NCI-H2171 treated with DMSO at 0.1 percent for 48 hours (cell line): ENCODE data around the gene MSL3.

ENCODE experiments used
- DNase-seq: peaks from one replicate; lab custom pipeline; 2025; lab: John Stamatoyannopoulos, UW

MSL3 gene

GRCh38 chrX:11759461-11760311, 1.6 kb downstream of the MSL3 start:
- peak; percentile 78 for DNase-seq

GRCh38 chrX:11760958-11761357, 2.9 kb downstream of the MSL3 start:
- DNase-seq = no peak

- no peak for DNase-seq
Observed at GRCh38 chrX:11764602-11765067, 6.6 kb downstream of the MSL3 start.

- DNase-seq = no peak
Observed at GRCh38 chrX:11765449-11765848, 7.4 kb downstream of the MSL3 start.

GRCh38 chrX:11766487-11766886, 8.4 kb downstream of the MSL3 start:
- no peak for DNase-seq

- DNase-seq = no peak
Observed at GRCh38 chrX:11768039-11768438, 10.0 kb downstream of the MSL3 start.

- DNase-seq = peak; percentile 47
Observed at GRCh38 chrX:11770320-11770719, 12.3 kb downstream of the MSL3 start.

GRCh38 chrX:11778230-11778629, 20.2 kb downstream of the MSL3 start:
- no peak for DNase-seq

- DNase-seq = no peak
Observed at GRCh38 chrX:11781133-11781532, 23.1 kb downstream of the MSL3 start.

GRCh38 chrX:11781734-11782370, 23.8 kb downstream of the MSL3 start:
- no peak for DNase-seq

GRCh38 chrX:11784543-11784942, 26.5 kb downstream of the MSL3 start:
- DNase-seq = no peak

GRCh38 chrX:11786862-11787261, 28.8 kb downstream of the MSL3 start:
- no peak for DNase-seq

- DNase-seq = no peak
Observed at GRCh38 chrX:11787564-11787963, 29.5 kb downstream of the MSL3 start.

GRCh38 chrX:11789809-11790208, 31.8 kb downstream of the MSL3 start:
- DNase-seq = no peak

GRCh38 chrX:11791090-11791489, 33.1 kb downstream of the MSL3 start:
- DNase-seq = no peak

GRCh38 chrX:11791537-11791936, 33.5 kb downstream of the MSL3 start:
- no peak for DNase-seq

- DNase-seq = no peak
Observed at GRCh38 chrX:11792461-11793421, 34.7 kb downstream of the MSL3 start.

- no peak for DNase-seq
Observed at GRCh38 chrX:11793734-11794133, 35.7 kb downstream of the MSL3 start.

GRCh38 chrX:11813341-11813740, 55.3 kb downstream of the MSL3 start:
- no peak for DNase-seq
